Kidney epithelial cell (primary cell): ENCODE results near the gene MTSS2. TPM values are rescaled to one million over a fixed set of nuclear protein-coding genes. Genes with fewer than 3 reads are reported as not detected.

ENCODE experiments used
- DNase-seq: peaks from one replicate; pipeline ENCODE4 v3.0.0-alpha.2; 2010; ENCODE audit warnings: low read depth
- H3K27me3 ChIP-seq: 2 replicates; pipeline ENCODE4 v1.6.0; 2011; ENCODE audit warnings: low read length; ENCODE audit not compliant: control insufficient read depth, insufficient read depth
- H3K36me3 ChIP-seq: 2 replicates; pipeline ENCODE4 v1.5.1; 2011; ENCODE audit warnings: low read length; ENCODE audit not compliant: control insufficient read depth, insufficient read depth
- H3K4me3 ChIP-seq: 2 replicates; pipeline ENCODE4 v1.5.1; 2011; ENCODE audit warnings: low read depth, mild to moderate bottlenecking, control low read depth, low read length
- CTCF ChIP-seq: IDR thresholded peaks from 2 replicates; pipeline ENCODE4 v1.5.1; 2011; ENCODE audit warnings: mild to moderate bottlenecking, moderate library complexity, low read length, control low read depth, inconsistent platforms; ENCODE audit not compliant: insufficient read depth, poor library complexity, severe bottlenecking
- total RNA-seq: library from RNA; depleted of rRNA; stranded (reverse); fragments of >200 nt; gene quantifications from 2 replicates; pipeline ENCODE4 v1.2.3, GENCODE V29; 2015

MTSS2 gene
- total RNA-seq, 1 donor from 2014 or later = 19.8 TPM

- no peak for TF ChIP-seq CTCF
- no peaks in the 10 kb centered on the region for H3K36me3 ChIP-seq
- DNase-seq = no peak
- no peaks in the 10 kb centered on the region for H3K27me3 ChIP-seq
- no peak overlapping the region for H3K4me3 ChIP-seq
Observed at GRCh38 chr16:70724146-70725023, 38.5 kb upstream of the MTSS2 start.

- Histone ChIP-seq H3K4me3 (no peak overlapping the region), H3K36me3 (no peaks in the 10 kb centered on the region), H3K27me3 (no peaks in the 10 kb centered on the region)
- no peak for DNase-seq
- no peak for TF ChIP-seq CTCF
Observed at GRCh38 chr16:70723740-70724145, 37.9 kb upstream of the MTSS2 start.

GRCh38 chr16:70721202-70721963 is 35.5 kb upstream of the MTSS2 start:
- no peak for DNase-seq
- no peak for TF ChIP-seq CTCF
- Histone ChIP-seq H3K27me3 (no peaks in the 10 kb centered on the region), H3K4me3 (no peak overlapping the region), H3K36me3 (no peaks in the 10 kb centered on the region)

GRCh38 chr16:70720425-70721201 is 34.8 kb upstream of the MTSS2 start:
- Histone ChIP-seq H3K27me3 (no peaks in the 10 kb centered on the region), H3K36me3 (no peaks in the 10 kb centered on the region), H3K4me3 (no peak overlapping the region)
- no peak for TF ChIP-seq CTCF
- DNase-seq = no peak

GRCh38 chr16:70717065-70717464 is 31.2 kb upstream of the MTSS2 start:
- no peaks in the 10 kb centered on the region for H3K36me3 ChIP-seq
- no peak for DNase-seq
- no peak overlapping the region for H3K4me3 ChIP-seq
- H3K27me3 ChIP-seq = no peaks in the 10 kb centered on the region
- TF ChIP-seq CTCF = no peak
